Measurements from ENCODE around the gene AMIGO3.
"Not testable (repeated sequence)": the region's sequence is repeated elsewhere in the genome, so short reads cannot be mapped to it uniquely, and the experiment has no call there.

The AMIGO3 gene

GRCh38 chr3:49706456-49707112 is 12.9 kb downstream of the AMIGO3 start:
- no peak for DNase-seq

- no peak for DNase-seq
These were observed 14.0 kb downstream of the AMIGO3 start for GRCh38 chr3:49705390-49705960.

DNA sequence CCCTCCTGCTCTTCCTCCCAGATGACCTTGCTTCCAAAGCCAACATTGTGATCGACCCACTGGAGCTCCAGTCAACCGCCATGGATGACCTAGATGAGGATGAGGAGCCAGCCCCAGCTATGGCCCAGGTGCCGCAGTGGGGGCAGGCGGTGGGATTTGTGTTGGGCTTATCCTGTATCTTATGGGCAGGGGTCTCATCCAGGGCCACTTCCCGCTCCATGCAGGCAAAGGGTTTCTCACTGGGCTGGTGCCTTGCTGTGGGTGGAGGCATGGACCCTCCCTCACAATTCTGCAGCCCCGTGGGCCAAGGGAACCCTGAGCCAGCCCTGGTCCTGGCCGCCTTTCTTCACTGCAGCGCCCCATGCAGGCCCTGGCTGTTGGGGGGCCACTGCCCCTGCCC is 14.9 kb downstream of the AMIGO3 start:
- no peak for DNase-seq

DNA sequence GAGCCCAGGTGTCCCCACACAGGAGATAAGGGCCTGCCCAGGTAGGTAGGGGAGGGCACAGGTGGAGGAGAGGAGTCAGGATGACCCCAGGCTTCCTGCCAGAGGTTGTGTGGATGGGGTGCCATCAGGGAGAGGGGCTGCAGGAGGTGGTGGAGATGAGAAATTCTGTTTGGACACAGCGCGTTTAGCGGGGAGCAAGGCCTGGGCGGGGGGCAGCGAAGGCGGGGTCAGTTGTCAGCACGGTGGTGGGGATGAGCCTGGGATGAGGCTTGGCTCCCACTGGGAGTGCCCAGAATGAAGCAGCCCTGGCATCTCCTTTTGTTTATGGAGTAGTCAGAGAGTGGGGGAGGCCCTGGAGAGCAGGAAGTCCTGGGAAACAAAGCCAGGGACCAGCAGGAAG is 15.5 kb downstream of the AMIGO3 start:
- DNase-seq = no peak

GRCh38 chr3:49703443-49703927 is 16.0 kb downstream of the AMIGO3 start:
- peak; percentile 52 to 59 for DNase-seq

GRCh38 chr3:49702672-49703071 is 16.8 kb downstream of the AMIGO3 start:
- no peak for DNase-seq

DNA sequence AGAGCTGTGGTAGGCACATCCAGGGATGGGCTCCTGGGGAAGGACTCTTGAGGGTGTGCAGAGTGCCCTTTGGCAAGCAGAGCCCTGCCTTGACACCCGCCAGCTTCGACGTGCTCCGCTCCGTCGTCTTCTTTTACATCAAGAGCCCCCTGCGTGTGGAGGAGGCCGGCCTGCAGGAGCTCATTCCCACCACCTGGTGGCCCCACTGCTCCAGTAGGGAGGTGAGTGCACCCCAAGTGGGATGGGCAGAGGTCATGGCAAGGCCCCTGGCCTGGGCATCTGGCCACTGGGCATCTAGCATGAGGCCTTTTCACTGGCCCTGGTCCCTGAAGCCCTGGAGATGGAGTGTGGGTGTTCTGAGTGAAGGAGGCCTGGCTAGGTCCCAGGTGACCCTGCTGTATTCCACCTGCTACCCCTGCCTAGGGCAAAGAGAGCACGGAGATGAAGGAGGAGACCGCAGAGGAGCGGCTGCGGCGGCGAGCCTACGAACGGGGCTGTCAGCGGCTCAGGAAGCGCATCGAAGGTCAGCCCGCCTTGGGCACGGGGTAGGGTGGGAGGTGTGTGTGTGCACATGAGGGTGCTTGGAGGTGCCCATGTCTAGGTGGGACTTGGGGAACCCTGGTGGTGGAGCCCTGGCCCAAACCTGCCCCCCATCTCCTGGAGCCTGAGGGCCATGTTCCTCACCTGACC is 18.0 kb downstream of the AMIGO3 start:
- no peak for DNase-seq

DNA sequence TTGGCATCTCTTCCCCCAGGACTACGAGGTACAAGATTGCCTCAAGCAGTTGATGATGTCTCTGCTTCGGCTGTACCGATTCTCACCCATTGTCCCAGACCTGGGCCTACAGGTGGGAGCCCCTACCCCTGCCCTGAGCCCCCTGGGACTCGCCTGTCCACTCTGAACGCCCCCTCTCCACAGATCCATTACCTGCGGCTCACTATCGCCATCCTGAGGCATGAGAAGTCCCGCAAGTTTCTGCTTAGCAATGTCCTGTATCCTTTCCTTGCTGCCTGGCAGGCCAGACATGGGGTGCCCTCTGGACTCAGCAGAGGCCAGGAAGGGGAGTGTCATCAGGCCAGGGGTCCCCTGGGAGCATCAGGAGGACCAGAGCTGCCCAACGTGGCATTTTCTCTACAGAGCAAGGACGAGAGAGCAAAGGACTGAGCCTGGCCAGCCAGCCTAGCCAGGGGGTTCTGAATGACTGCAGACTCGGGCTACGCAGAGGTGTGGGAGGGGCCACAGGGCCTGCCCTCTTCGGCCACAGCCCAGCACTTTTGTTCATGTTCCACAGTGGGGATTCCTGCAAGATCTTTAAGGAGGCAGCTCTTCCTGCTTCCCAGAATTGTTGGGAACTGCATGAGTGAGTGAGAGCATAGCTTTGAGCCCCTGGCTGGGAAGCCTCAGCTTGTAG is 18.9 kb downstream of the AMIGO3 start:
- DNase-seq = no peak

- no peak for DNase-seq
These were observed 19.5 kb downstream of the AMIGO3 start for GRCh38 chr3:49700014-49700413.

- no peak for DNase-seq
These were observed 20.1 kb downstream of the AMIGO3 start for GRCh38 chr3:49699281-49699979.

DNA sequence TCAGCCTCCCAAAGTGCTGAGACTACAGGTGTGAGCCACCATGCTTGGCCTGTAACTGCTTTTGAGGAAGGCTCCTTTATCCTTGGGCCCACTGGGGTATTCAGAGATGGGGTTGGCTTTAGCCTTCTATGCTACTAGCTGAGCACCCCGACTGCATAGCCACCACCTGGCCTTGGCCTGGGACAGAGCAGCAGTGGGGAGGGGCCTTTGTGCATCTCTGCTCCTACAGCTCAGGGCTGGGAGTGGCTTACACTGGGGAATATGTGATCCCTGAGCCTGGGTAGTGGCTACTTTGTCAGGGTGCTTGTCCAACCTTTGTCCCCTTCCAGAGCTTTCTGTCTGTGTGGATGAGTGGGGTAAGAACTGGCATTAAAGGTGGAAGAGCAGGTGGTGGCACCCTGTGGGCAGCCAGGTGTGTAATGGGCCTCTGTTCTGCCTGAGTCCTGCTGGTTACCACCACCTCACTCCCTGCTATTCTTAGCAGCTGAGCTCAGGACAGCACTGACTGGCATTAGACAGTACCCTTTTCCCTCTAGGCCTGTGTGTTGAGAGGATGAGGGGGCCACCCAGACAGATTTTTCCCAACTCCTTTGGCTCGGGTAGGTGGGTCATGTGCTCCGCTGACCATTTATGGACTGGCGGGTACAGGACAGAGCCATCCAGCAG is 24.0 kb downstream of the AMIGO3 start:
- not testable (repeated sequence) for DNase-seq

- DNase-seq = not testable (repeated sequence)
These were observed 24.9 kb downstream of the AMIGO3 start for GRCh38 chr3:49694409-49695070.

DNA sequence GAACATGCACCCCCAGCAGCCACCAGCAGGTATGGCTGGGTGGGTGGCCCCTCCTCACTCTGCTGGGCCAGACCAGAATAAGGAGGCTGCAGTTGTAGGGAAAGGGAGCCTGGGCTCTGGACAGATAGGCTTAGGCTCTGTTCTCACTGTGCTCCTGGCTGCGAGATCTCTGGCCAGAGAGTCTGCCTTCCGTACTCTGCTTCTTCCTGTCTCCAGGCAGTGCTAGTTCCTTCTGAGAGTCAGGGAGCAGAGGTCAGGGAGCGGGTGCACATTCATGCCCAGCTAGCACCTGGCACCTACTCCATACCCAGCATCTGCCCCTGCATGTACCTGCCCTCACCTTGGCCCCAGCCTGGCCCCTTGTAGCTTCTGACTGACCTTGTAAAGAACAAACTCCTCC is 28.0 kb downstream of the AMIGO3 start:
- not testable (repeated sequence) for DNase-seq

- not testable (repeated sequence) for DNase-seq
These were observed 28.6 kb downstream of the AMIGO3 start for GRCh38 chr3:49690856-49691255.

DNA sequence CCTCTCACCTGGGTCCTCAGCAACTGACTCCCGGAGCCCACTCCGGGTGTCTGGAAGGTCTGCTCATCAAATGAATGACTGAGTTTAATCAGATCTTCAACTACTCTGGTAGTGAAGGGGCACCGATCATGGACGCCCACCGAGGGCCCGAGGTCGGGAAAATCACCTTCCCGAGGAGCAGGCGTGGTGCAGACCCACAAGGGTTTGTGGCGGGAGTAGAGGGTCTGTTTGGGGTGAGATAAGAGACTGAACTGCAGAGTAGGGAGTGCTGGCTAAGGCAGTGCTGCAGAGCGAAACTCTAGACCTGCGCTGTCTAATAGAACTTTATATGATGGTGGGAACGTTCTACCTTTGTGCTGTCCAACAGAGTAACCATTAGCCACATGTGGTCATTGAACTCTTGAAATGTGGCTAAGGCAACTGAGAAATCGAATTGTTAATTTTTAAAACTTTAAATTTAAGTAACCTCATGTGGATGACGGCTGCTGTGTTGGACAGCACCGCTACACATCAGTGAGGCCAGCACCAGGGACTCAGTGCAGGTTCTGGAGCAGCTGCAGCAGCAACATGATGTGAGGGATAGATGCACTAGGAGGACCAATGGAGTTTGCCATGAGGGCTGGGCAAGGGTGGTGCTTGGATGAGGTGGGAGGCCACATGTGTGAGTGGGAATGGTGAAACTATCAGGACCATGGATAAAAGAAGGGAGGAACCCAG is 29.4 kb downstream of the AMIGO3 start:
- DNase-seq = not testable (repeated sequence)

- DNase-seq = peak; percentile 89 to 90
These were observed 30.2 kb downstream of the AMIGO3 start, which contains the start of the genes MST1 and RNF123 for GRCh38 chr3:49689046-49689907. TSS of gene MST1 (minus strand) at chr3:49689474. CDS start at chr3:49688691, 783 bp downstream. TSS of gene RNF123 (plus strand) at chr3:49689557. CDS start at chr3:49691166, 1,609 bp downstream.

DNA sequence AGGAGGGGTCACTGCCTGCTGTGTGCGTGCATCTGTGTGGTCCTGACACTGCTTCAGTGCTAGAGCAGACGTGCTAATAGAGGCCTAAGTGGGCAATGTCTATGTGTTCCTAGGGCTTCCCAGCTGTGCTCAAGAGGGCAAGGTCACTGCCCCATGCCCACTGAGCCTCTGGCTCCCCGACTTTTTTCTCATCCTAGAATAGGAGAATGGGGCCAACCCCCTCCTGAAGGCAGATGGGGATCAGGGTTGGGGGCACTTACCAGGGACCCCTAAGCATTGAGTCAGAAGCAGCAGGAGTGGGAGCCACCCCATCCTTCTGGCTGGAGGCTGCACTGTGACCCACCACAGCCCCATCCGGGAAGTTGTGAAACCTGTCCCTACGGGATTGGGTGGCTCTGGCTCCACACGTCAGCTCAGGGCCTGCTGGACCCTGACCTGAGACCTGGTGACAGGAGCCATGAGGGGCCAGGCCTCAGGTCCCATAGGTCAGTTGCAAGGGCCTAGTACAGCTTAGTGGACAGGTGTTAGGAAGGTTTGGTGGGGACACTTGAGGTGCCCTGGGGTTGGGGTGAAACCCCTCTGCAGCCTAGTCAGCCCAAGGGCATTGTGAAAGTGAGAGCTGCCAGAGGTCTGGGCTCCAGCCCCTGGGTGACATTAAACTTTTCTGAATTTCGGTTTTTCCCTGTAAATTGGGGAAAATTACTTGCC is 31.0 kb downstream of the AMIGO3 start:
- DNase-seq = not testable (repeated sequence)

GRCh38 chr3:49687424-49687795 is 32.1 kb downstream of the AMIGO3 start:
- DNase-seq = not testable (repeated sequence)
